ENCODE measurements around the gene IGF2R.

DNA sequence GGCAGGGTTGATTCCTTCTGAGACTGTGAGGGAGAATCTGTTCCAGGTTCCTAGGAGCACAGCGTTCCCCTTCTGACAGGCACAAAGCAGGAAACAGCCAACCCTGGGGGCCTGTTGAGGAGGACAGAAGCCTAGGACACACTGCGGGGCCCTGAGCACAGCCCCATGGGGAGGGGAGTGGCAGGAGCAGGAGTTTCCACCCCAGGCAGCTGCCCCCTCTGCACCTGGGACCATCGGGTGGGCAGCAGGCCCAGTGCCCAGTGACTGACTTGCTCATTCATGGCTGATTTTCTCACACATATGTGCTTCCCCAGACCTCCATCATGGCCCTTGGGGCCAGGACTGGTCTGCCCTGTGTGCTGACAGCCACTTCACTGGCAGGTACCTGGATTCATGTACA is 146.5 kb downstream of the IGF2R start:
- TF ChIP-seq ETV6 (CRISPR knock-in tag; IDR thresholded peaks at IDR 0.05): no peak
- no peak for TF ChIP-seq MAX (CRISPR knock-in tag; IDR thresholded peaks at IDR 0.05)
